Mononuclear cell (primary cell): ENCODE results near the gene SPRY1. TPM values are rescaled to one million over a fixed set of nuclear protein-coding genes. Genes with fewer than 3 reads are reported as not detected.

Experiments
- H3K27me3 ChIP-seq: 2 replicates; pipeline ENCODE4 v1.6.0; 2011; ENCODE audit warnings: low read length, control low read depth; ENCODE audit not compliant: insufficient read depth
- H3K4me1 ChIP-seq: 2 replicates; pipeline ENCODE4 v1.5.1; 2011; ENCODE audit warnings: mild to moderate bottlenecking, low read length, control low read depth; ENCODE audit not compliant: insufficient read depth
- H3K4me3 ChIP-seq: 2 replicates; pipeline ENCODE4 v1.5.1; 2011; ENCODE audit warnings: mild to moderate bottlenecking, low read length, moderate library complexity
- H3K9me3 ChIP-seq: 2 replicates; pipeline ENCODE4 v1.5.1; 2011; ENCODE audit warnings: low read depth, mild to moderate bottlenecking, control low read depth, low read length
- total RNA-seq: library from RNA; depleted of rRNA; stranded (reverse); fragments of >200 nt; gene quantifications from one replicate; pipeline ENCODE4 v1.2.3, GENCODE V29; 2012

Gene SPRY1
- total RNA-seq, 1 donor: 14.1 TPM

GRCh38 chr4:123435246-123436113, 38.9 kb downstream of the SPRY1 start:
- Histone ChIP-seq H3K4me3 (no peak overlapping the region), H3K27me3 (no peaks in the 10 kb centered on the region), H3K9me3 (no peaks in the 10 kb centered on the region), H3K4me1 (no peaks in the 10 kb centered on the region)

GRCh38 chr4:123438031-123438430, 41.4 kb downstream of the SPRY1 start:
- Histone ChIP-seq H3K4me1 (peaks cover under 1% of the 10 kb centered on the region), H3K9me3 (no peaks in the 10 kb centered on the region), H3K4me3 (no peak overlapping the region), H3K27me3 (no peaks in the 10 kb centered on the region)

- Histone ChIP-seq H3K4me1 (peaks cover 15% of the 10 kb centered on the region), H3K9me3 (no peaks in the 10 kb centered on the region), H3K4me3 (no peak overlapping the region), H3K27me3 (no peaks in the 10 kb centered on the region)
Observed at GRCh38 chr4:123443401-123444289, 47.0 kb downstream of the SPRY1 start.

- Histone ChIP-seq H3K27me3 (no peaks in the 10 kb centered on the region), H3K4me3 (no peak overlapping the region), H3K9me3 (no peaks in the 10 kb centered on the region), H3K4me1 (peaks cover 19% of the 10 kb centered on the region)
Observed at GRCh38 chr4:123444290-123444731, 47.7 kb downstream of the SPRY1 start.

GRCh38 chr4:123446865-123447474, 50.4 kb downstream of the SPRY1 start:
- Histone ChIP-seq H3K27me3 (no peaks in the 10 kb centered on the region), H3K4me3 (no peak overlapping the region), H3K4me1 (peaks cover 37% of the 10 kb centered on the region), H3K9me3 (no peaks in the 10 kb centered on the region)

GRCh38 chr4:123449362-123449761, 52.8 kb downstream of the SPRY1 start:
- Histone ChIP-seq H3K4me3 (no peak overlapping the region), H3K27me3 (no peaks in the 10 kb centered on the region), H3K9me3 (no peaks in the 10 kb centered on the region), H3K4me1 (peaks cover 33% of the 10 kb centered on the region)

GRCh38 chr4:123449780-123450179, 53.2 kb downstream of the SPRY1 start:
- Histone ChIP-seq H3K4me3 (no peak overlapping the region), H3K4me1 (peaks cover 31% of the 10 kb centered on the region), H3K9me3 (no peaks in the 10 kb centered on the region), H3K27me3 (no peaks in the 10 kb centered on the region)

GRCh38 chr4:123450393-123450792, 53.8 kb downstream of the SPRY1 start:
- no peak overlapping the region for H3K4me3 ChIP-seq
- no peaks in the 10 kb centered on the region for H3K27me3 ChIP-seq
- no peaks in the 10 kb centered on the region for H3K9me3 ChIP-seq
- peaks cover 34% of the 10 kb centered on the region for H3K4me1 ChIP-seq

- H3K4me1 ChIP-seq: peaks cover 39% of the 10 kb centered on the region
- no peaks in the 10 kb centered on the region for H3K27me3 ChIP-seq
Observed at GRCh38 chr4:123452616-123453015, 56.0 kb downstream of the SPRY1 start.

GRCh38 chr4:123453061-123453680, 56.6 kb downstream of the SPRY1 start:
- no peak overlapping the region for H3K4me3 ChIP-seq
- no peaks in the 10 kb centered on the region for H3K27me3 ChIP-seq
- no peaks in the 10 kb centered on the region for H3K9me3 ChIP-seq
- H3K4me1 ChIP-seq: peaks cover 39% of the 10 kb centered on the region

More at GRCh38 chr4:123452616-123453015, 56.0 kb downstream of the SPRY1 start:
- Histone ChIP-seq H3K4me3 (no peak overlapping the region), H3K9me3 (no peaks in the 10 kb centered on the region)
